Lower leg skin (tissue), 3 donors: ENCODE measurements around the gene IRAK1BP1.

Experiments used
- POLR2A ChIP-seq, 2 donors: fragments of 450-650 bp; IDR thresholded peaks; one replicate each; pipeline ENCODE4 v1.6.1; 2016 to 2017; ENCODE audit warnings: antibody characterized with exemption in 2 of 2, mild to moderate bottlenecking in 1 of 2, moderate library complexity in 1 of 2
- TF ChIP-seq, protein P1 (sequence below), 3 donors: fragments of 450-650 bp; IDR thresholded peaks; one replicate each; pipeline ENCODE4 v1.5.1; 2016; ENCODE audit warnings: antibody characterized with exemption in 3 of 3, mild to moderate bottlenecking in 3 of 3, moderate library complexity in 2 of 3

DNA sequence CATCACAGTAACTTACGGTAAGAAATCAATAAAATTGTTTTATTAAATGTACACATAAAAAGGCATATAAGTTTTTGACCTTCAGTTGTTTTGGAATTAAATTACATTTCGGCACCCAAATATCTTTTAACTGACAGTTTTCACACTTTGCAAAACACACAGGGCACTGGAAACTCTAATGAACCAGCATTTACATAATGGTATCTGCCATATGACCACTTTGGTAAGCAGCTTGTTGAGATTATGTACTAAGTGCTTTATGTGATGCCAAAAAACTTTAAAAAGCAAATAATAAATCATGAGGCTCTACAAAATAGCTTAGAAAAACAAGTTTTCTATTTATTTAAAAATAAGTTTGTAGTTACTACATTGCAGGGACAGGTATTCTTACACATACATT lies 68.2 kb downstream of the IRAK1BP1 start:
- TF ChIP-seq, protein P1, sequence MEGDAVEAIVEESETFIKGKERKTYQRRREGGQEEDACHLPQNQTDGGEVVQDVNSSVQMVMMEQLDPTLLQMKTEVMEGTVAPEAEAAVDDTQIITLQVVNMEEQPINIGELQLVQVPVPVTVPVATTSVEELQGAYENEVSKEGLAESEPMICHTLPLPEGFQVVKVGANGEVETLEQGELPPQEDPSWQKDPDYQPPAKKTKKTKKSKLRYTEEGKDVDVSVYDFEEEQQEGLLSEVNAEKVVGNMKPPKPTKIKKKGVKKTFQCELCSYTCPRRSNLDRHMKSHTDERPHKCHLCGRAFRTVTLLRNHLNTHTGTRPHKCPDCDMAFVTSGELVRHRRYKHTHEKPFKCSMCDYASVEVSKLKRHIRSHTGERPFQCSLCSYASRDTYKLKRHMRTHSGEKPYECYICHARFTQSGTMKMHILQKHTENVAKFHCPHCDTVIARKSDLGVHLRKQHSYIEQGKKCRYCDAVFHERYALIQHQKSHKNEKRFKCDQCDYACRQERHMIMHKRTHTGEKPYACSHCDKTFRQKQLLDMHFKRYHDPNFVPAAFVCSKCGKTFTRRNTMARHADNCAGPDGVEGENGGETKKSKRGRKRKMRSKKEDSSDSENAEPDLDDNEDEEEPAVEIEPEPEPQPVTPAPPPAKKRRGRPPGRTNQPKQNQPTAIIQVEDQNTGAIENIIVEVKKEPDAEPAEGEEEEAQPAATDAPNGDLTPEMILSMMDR (IDR thresholded peaks at IDR 0.05), result no peak
- no peak for TF ChIP-seq POLR2A (IDR thresholded peaks at IDR 0.05)
